ENCODE data around the gene DMPK.

DNA sequence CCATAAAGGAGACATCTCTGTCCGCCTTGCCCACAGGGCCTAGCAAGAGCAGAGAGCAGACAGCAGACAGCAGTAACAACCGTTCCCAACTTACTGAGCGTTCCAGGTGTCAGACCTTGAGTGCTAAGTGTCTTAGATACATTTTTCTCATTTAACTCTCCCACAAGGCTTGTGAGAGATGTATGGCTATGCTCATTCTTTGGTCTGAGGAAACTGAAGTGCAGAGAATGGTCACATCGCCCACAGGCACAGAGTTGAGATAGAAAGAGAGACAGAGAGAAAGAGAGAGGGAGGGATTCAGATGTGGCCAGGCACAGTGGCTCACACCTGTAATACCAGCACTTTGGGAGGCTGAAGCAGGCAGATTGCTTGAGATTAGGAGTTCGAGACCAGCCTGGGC lies 34.8 kb downstream of the DMPK start:
- TF ChIP-seq, protein P1, sequence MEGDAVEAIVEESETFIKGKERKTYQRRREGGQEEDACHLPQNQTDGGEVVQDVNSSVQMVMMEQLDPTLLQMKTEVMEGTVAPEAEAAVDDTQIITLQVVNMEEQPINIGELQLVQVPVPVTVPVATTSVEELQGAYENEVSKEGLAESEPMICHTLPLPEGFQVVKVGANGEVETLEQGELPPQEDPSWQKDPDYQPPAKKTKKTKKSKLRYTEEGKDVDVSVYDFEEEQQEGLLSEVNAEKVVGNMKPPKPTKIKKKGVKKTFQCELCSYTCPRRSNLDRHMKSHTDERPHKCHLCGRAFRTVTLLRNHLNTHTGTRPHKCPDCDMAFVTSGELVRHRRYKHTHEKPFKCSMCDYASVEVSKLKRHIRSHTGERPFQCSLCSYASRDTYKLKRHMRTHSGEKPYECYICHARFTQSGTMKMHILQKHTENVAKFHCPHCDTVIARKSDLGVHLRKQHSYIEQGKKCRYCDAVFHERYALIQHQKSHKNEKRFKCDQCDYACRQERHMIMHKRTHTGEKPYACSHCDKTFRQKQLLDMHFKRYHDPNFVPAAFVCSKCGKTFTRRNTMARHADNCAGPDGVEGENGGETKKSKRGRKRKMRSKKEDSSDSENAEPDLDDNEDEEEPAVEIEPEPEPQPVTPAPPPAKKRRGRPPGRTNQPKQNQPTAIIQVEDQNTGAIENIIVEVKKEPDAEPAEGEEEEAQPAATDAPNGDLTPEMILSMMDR (IDR thresholded peaks at IDR 0.05): no peak
- TF ChIP-seq TAF1 (IDR thresholded peaks at IDR 0.05; ENCODE audit: borderline replicate concordance, low read depth, low read length) (no peak), TCF12 (IDR thresholded peaks at IDR 0.05) (no peak), RAD21 (IDR thresholded peaks at IDR 0.05; ENCODE audit: low read length) (no peak), JUND (IDR thresholded peaks at IDR 0.05) (no peak), FOXM1 (IDR thresholded peaks at IDR 0.05; ENCODE audit: low read depth) (no peak), YY1 (IDR thresholded peaks at IDR 0.05; ENCODE audit: low read depth) (no peak), NFIC (IDR thresholded peaks at IDR 0.05; ENCODE audit: borderline replicate concordance) (no peak), EP300 (IDR thresholded peaks at IDR 0.05; ENCODE audit: borderline replicate concordance in 1 of 2, low read depth in 1 of 2, low read length in 1 of 2) (no peak), RFX5 (IDR thresholded peaks at IDR 0.05; ENCODE audit: low read length) (no peak), SMC3 (IDR thresholded peaks at IDR 0.05; ENCODE audit: low read depth, low read length) (no peak)
- TF ChIP-seq, protein P2, sequence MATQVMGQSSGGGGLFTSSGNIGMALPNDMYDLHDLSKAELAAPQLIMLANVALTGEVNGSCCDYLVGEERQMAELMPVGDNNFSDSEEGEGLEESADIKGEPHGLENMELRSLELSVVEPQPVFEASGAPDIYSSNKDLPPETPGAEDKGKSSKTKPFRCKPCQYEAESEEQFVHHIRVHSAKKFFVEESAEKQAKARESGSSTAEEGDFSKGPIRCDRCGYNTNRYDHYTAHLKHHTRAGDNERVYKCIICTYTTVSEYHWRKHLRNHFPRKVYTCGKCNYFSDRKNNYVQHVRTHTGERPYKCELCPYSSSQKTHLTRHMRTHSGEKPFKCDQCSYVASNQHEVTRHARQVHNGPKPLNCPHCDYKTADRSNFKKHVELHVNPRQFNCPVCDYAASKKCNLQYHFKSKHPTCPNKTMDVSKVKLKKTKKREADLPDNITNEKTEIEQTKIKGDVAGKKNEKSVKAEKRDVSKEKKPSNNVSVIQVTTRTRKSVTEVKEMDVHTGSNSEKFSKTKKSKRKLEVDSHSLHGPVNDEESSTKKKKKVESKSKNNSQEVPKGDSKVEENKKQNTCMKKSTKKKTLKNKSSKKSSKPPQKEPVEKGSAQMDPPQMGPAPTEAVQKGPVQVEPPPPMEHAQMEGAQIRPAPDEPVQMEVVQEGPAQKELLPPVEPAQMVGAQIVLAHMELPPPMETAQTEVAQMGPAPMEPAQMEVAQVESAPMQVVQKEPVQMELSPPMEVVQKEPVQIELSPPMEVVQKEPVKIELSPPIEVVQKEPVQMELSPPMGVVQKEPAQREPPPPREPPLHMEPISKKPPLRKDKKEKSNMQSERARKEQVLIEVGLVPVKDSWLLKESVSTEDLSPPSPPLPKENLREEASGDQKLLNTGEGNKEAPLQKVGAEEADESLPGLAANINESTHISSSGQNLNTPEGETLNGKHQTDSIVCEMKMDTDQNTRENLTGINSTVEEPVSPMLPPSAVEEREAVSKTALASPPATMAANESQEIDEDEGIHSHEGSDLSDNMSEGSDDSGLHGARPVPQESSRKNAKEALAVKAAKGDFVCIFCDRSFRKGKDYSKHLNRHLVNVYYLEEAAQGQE (IDR thresholded peaks at IDR 0.05; ENCODE audit: low read depth, low read length): no peak
- TF ChIP-seq, protein P3, sequence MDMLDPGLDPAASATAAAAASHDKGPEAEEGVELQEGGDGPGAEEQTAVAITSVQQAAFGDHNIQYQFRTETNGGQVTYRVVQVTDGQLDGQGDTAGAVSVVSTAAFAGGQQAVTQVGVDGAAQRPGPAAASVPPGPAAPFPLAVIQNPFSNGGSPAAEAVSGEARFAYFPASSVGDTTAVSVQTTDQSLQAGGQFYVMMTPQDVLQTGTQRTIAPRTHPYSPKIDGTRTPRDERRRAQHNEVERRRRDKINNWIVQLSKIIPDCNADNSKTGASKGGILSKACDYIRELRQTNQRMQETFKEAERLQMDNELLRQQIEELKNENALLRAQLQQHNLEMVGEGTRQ (IDR thresholded peaks at IDR 0.05; ENCODE audit: borderline replicate concordance, low read depth, low read length): no peak
- TF ChIP-seq, protein P4, sequence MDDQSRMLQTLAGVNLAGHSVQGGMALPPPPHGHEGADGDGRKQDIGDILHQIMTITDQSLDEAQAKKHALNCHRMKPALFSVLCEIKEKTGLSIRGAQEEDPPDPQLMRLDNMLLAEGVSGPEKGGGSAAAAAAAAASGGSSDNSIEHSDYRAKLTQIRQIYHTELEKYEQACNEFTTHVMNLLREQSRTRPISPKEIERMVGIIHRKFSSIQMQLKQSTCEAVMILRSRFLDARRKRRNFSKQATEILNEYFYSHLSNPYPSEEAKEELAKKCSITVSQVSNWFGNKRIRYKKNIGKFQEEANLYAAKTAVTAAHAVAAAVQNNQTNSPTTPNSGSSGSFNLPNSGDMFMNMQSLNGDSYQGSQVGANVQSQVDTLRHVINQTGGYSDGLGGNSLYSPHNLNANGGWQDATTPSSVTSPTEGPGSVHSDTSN (IDR thresholded peaks at IDR 0.05): no peak
